GM12892 (cell line): ENCODE data around the gene DAB2IP.
"Not testable (repeated sequence)": the region's sequence is repeated elsewhere in the genome, so short reads cannot be mapped to it uniquely, and the experiment has no call there.

Experiments
- DNase-seq: peaks from one replicate; pipeline ENCODE4 v3.0.0; 2011; ENCODE audit not compliant: insufficient read length
- FAIRE-seq: peaks from 2 replicates; lab custom pipeline; 2011; peaks lifted over from hg19 to GRCh38; lab: Jason Lieb, UNC
- POLR2A ChIP-seq: IDR thresholded peaks from 2 replicates; pipeline ENCODE4 v1.6.1; 2011; ENCODE audit warnings: low read depth, low read length, control low read depth
- POLR2AphosphoS5 ChIP-seq: IDR thresholded peaks from 2 replicates; pipeline ENCODE4 v1.6.1; 2011; ENCODE audit warnings: low read depth, low read length, control low read depth
- TAF1 ChIP-seq: IDR thresholded peaks from 2 replicates; pipeline ENCODE4 v1.6.1; 2011; ENCODE audit warnings: low read depth, mild to moderate bottlenecking, control low read depth, low read length, borderline replicate concordance

DAB2IP gene

DNA sequence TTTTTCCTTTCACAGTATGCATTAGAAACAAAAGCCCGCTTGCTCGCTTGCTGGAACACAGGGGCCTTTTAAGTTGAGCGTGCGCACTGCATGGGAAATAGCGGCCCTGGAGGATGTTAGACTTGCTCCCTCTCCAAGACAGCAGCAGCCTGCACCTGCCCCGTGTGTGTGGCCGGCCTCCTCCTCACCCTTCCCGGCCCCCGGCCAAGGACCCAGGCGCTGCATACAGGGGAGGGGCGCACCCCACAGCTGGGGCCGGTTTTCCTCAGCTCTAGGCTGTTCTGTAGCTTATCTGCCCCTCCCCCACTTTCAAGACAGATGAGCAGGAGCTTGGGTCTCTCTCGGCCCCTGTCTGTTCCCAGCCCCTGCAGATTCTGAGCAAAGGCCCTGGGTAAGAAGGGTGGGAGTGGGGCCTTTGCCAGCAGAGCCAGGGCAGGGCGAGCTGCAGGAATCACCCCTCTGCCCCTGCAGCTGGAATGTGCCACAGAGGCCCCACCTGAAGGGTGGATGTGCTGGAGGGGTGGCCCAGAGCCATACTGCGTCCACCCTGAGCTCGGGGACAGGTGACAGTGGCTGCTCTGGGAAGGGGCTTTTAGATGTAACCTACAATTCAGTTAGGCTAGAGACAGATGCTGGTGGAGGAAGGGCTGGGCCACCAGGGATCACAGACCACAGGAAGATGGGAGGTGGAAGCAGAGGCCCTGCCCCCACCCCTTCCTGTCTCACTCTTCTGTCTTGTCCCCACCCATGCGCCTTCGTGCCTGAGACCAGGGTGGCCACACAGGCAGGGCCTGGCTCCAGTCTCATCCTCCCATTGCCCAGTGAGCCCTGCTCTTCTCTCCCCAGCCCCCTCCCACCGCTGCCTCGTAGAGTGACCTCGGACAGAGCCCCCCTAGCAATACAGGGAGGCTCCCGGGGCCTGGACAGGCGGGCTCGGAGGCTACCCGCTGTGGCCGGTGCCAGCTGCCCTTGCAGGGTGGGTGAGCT lies 132.4 kb downstream of the DAB2IP start:
- TF ChIP-seq POLR2A (no peak), POLR2AphosphoS5 (no peak), TAF1 (no peak)
- FAIRE-seq (no peak), DNase-seq (no peak)

DNA sequence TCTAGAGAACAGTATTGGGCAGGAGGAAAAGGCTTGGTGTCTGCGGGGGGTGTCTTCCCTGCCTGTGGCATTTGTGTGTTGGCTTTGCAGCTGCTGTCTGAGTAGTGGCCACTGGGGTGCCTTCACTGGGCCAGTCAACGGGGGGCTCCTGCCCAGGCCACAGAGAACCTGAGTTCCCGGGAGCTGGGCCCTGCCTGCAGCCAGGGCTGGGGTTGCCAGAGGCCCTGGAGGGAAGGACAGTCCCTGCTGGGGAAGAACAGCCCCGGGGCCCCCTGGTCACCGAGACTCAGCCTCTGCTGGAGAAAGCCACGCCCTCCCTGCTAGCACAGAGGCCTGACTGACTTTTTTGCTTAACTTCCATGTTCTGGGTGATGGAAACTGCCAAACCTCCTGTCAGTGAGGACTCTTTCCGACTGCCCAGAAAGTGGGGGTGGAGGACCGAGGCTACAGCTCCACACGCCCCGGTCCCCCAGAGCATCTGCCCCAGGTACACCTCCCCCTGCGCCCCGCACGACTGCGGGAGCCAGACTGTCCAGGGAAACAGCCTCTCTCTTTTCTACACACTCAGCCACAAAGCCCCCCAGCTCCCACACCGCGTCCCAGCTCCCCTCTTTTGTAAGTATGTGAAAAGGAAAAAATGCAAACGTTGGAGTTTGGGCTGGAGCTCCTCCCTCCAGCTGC lies 133.4 kb downstream of the DAB2IP start:
- no peak for TF ChIP-seq POLR2AphosphoS5
- TF ChIP-seq TAF1 = no peak
- TF ChIP-seq POLR2A = no peak
- FAIRE-seq (no peak), DNase-seq (no peak)

DNA sequence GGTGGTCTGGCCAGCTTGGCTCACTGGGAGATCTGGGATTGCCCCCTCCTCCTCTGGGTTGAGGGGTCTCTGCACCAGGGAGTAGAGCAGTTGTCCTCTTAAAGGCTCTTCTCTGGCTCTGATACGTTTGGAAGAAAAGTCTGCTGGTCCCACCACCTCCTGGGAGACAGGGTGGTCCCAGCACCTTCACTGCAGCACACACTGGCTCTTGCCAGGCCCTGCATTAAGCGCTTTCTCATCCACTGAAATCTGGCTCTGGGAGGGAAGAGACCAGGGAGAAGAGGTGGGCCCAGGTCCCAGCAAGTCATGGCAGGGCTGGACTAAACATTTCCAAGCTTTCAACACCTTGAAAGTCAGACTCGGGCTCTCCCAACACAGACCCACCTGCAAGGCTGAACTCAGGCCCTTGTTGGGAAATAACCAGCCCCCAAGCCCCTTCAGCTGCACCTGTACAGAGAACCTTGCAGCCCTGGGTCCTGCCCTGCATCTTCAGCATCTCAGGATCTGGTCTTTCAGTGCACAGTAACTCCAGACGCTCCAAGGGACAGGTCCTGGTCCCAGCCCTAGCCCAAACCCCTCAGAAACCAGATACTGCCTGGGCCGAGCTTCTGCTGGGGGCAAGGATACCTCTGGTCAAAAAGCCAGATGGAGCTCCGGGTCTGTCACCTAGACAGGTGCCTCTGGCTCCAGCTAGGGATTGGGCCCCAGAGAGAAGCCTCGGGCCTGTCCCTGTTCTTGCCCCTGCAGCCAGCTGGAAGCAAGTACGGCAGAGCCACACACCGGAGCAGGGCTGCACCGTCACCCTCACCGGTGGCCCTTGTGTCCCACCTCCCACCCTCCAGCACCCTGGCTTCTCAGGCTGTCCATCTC lies 134.5 kb downstream of the DAB2IP start:
- FAIRE-seq = no peak

DNA sequence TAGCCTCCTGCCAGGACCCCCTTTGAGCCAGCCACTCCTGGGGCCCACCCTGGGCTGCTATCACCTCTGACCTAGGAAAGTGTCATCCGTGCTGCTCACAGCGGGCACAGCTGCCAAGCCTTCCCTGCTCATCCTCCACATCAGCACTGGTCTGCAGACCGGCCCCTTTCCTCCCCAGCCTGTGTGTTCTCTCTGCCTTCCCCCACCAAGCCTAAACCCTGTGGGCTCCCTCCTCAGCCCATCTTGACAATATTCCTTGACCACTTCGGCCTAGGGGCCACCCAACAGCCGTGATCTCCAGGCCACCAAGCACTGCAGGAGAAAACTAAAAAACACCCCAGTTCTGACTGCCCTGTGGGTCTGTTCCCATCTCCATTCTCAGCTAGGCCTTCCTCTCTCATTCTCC lies 135.1 kb downstream of the DAB2IP start:
- TF ChIP-seq POLR2AphosphoS5 (no peak), TAF1 (no peak), POLR2A (no peak)
- DNase-seq (peak; percentile 5), FAIRE-seq (no peak)

More for the DNA sequence above, 134.5 kb downstream of the DAB2IP start:
- peak; percentile 9 for DNase-seq
- TF ChIP-seq POLR2A (no peak), POLR2AphosphoS5 (no peak), TAF1 (no peak)

DNA sequence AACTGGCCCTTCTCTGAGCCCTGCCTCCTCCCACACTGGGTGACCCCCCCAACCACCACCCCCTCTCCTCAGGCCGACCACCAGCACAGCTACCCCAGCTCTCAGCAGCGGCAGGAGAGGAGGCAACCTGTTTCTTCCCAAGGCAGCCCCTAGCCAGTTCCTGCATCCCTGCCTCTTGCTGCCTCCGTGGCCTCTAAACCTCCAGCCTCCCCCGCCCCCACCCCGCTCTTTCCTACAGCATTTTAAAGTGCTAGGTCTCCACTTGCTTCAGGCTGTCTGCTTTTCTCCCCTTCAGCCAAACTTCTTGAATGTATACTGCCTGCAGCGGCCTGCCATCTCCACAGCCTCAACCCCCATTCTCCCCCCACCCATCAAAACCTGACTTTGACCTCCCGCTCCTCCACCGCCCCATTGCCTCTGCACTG lies 135.6 kb downstream of the DAB2IP start:
- no peak for TF ChIP-seq POLR2AphosphoS5
- DNase-seq = peak; percentile 13
- no peak for FAIRE-seq

DNA sequence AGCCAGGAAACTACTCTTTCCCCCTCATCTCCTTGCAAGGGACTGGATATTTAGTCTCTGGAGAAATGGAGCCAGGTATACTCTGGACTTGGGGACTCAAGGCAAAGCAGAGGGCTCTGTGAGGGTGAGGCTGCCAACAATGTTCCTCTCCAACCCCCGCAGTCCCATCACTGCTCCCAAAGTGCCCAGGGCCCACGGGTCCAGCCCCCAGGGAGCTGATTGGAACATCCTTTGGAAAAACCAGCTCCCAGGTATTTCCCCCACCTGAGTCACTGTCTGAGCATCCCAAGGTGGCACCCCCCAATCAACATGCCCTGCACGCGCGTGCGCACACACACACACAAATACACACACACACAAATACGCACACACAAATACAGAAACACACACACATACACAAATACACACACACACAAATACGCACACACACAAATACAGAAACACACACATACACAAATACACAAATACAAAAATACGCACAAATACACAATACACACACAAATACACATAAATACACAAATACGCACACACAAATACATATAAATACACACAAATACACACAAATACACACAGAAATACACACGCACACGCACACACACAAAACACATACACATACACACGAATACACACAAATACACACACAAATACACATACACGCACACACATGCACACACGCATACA lies 137.4 kb downstream of the DAB2IP start:
- TF ChIP-seq POLR2A (no peak), POLR2AphosphoS5 (no peak), TAF1 (no peak)
- FAIRE-seq (no peak), DNase-seq (no peak)

DNA sequence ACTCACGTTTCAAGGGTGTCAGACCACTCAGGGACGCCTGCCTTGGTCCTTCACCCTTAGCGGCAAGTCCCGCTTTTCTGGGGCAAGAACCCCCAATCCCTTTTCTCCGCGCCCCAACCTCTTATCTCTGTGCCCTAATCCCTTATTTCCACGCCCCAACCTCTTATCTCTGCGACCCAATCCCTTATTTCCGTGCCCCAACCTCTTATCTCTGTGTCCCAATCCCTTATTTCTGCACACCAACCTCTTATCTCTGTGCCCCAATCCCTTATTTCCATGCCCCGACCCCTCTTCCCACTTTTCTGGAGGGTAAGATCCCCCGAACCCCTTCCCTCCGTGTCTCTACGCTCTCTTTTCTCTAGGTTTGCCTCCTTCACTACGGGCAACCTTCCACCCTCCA lies 139.4 kb downstream of the DAB2IP start:
- no peak for TF ChIP-seq POLR2AphosphoS5
- FAIRE-seq (no peak), DNase-seq (no peak)

DNA sequence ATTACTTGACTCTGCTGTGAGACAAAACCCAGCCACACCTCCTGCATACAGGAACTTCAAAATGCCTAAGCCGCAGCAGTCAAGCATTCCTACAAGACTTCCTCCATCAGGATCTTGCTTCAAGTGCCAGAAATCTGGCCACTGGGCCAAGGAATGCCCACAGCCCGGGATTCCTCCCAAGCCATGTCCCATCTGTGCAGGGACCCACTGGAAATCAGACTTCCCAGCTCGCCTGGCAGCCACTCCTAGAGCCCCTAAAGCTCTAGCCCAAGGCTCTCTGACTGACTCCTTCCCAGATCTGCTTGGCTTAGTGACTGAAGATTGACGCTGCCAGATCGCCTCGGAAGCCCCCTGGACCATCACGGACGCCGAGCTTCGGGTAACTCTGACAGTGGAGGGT lies 141.0 kb downstream of the DAB2IP start:
- not testable (repeated sequence) for DNase-seq, FAIRE-seq

DNA sequence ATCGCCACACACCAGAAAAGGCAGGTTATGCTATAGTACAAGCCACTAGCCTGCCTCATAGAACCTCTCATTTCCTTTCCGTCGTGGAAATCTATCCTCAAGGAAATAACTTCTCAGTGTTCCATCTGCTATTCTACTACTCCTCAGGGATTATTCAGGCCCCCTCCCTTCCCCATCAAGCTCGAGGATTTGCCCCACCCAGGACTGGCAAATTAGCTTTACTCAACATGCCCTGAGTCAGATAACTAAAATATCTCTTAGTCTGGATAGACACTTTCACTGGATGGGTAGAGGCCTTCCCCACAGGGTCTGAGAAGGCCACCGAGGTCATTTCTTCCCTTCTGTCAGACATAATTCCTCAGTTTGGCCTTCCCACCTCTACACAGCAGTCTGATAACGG lies 142.9 kb downstream of the DAB2IP start:
- not testable (repeated sequence) for FAIRE-seq, DNase-seq

DNA sequence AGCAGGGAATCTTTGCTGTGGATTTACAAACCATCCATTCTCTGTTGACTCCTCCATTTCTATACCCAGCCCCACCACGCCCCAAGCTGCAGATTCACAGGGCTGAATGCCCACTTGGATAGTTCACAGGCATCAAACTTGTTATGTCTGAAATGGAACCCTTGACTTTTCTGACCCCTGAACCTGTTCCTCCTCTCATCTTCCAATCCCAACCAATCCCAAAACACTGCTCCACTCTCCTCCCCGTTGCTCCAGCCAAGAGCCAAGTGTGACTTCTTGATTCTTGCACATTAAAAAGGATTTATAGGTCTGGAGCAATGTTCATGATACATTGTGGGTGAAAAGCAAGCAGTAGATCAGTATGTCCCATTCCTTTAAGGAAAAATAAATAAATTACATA lies 145.6 kb downstream of the DAB2IP start:
- FAIRE-seq (no peak), DNase-seq (no peak)
- TF ChIP-seq POLR2AphosphoS5 (no peak), TAF1 (no peak), POLR2A (no peak)

DNA sequence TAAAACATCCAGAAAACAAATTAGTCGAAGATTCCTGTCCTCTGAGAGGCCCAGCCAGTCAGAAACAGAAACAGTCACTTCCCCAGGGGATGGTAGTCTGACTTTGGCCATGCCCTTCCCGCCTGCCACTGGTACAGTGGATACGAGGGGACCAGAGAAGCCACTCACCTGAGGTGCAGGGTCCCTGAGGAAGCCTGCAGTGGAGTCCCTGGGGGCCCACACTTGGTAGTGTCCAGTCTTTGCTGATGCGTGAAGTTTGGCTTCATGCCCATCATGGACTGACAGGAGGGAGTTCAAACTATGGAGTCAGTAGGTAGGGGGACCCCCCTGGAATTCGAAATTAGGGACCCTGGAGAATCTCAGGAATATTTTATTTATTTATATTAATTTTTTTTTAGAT lies 147.5 kb downstream of the DAB2IP start:
- DNase-seq = no peak
- TF ChIP-seq TAF1 (no peak), POLR2AphosphoS5 (no peak), POLR2A (no peak)

More for the DNA sequence above, 147.5 kb downstream of the DAB2IP start:
- FAIRE-seq = no peak
